ENCODE results near the gene RNF113A. TPM values are rescaled to one million over a fixed set of nuclear protein-coding genes. Genes with fewer than 3 reads are reported as not detected.
"Not testable (repeated sequence)": the region's sequence is repeated elsewhere in the genome, so short reads cannot be mapped to it uniquely, and the experiment has no call there.

The RNF113A gene
- total and polyA plus RNA-seq, 2 donors (not counting 3 experiments of a cell fraction or from before 2014, with no cell fraction given) = 9.4 to 11.7 TPM

GRCh38 chrX:119895843-119896326 lies 24.4 kb upstream of the RNF113A start, which contains the start of gene AKAP14:
Gene AKAP14, plus strand, starts transcription at chrX:119895893. Its CDS starts 7,331 bp downstream, at chrX:119903224.
- no peak for FAIRE-seq
- POLR2A ChIA-PET = no interaction called here

GRCh38 chrX:119891961-119892692 lies 20.6 kb upstream of the RNF113A start:
- H4K20me1 ChIP-seq (replicated peaks; ENCODE audit: control insufficient read depth, extremely low read depth, insufficient read depth, low read length); H3K9me3 ChIP-seq (replicated peaks; ENCODE audit: control insufficient read depth, insufficient read depth, low read length); H3K27me3 ChIP-seq (ENCODE audit: control insufficient read depth in 2 of 2, insufficient read depth in 2 of 2, low read length in 2 of 2); BruUV-seq (replicated peaks); H3K36me3 ChIP-seq (ENCODE audit: control insufficient read depth in 2 of 2, extremely low read depth in 1 of 2, insufficient read depth in 2 of 2, low read length in 2 of 2); H3K9ac ChIP-seq (replicated peaks; ENCODE audit: extremely low read depth, insufficient read depth, low read length); H3K9me1 ChIP-seq (replicated peaks; ENCODE audit: control insufficient read depth, extremely low read depth, insufficient read depth, low read length); H3K4me3 ChIP-seq (replicated peaks in 1 of 3; ENCODE audit: insufficient read depth in 1 of 3, low read depth in 1 of 3, low read length in 3 of 3); POLR2A ChIA-PET; dilution Hi-C loops (cut with MboI; ENCODE audit: extremely low pct_ligation_motif_present, low sequenced_read_pairs); H3K79me2 ChIP-seq (ENCODE audit: control insufficient read depth, insufficient read depth, low read length); intact Hi-C loops (cut with micrococcal nuclease); H3K4me1 ChIP-seq (ENCODE audit: control insufficient read depth, extremely low read depth, insufficient read depth, low read length); H2AFZ ChIP-seq (ENCODE audit: low read depth, low read length); H3K4me2 ChIP-seq (ENCODE audit: insufficient read depth, low read length); DNase-seq (ENCODE audit: low read depth, low spot score); H3K27ac ChIP-seq (ENCODE audit: insufficient read depth, low read depth, low read length); CTCF ChIA-PET: not testable (repeated sequence)
- FAIRE-seq = peak; percentile 73

More at GRCh38 chrX:119895843-119896326, 24.4 kb upstream of the RNF113A start, which contains the start of gene AKAP14:
- no peak for TF ChIP-seq MYC (IDR thresholded peaks at IDR 0.05; ENCODE audit: low read depth, low read length)
- TF ChIP-seq MAX (IDR thresholded peaks at IDR 0.05; ENCODE audit: insufficient read depth, insufficient read length) = no peak
- no peak for TF ChIP-seq POLR2A (IDR thresholded peaks at IDR 0.05; ENCODE audit: low read depth, low read length)
- TF ChIP-seq, protein P1, sequence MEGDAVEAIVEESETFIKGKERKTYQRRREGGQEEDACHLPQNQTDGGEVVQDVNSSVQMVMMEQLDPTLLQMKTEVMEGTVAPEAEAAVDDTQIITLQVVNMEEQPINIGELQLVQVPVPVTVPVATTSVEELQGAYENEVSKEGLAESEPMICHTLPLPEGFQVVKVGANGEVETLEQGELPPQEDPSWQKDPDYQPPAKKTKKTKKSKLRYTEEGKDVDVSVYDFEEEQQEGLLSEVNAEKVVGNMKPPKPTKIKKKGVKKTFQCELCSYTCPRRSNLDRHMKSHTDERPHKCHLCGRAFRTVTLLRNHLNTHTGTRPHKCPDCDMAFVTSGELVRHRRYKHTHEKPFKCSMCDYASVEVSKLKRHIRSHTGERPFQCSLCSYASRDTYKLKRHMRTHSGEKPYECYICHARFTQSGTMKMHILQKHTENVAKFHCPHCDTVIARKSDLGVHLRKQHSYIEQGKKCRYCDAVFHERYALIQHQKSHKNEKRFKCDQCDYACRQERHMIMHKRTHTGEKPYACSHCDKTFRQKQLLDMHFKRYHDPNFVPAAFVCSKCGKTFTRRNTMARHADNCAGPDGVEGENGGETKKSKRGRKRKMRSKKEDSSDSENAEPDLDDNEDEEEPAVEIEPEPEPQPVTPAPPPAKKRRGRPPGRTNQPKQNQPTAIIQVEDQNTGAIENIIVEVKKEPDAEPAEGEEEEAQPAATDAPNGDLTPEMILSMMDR (IDR thresholded peaks at IDR 0.05; ENCODE audit: extremely low read depth in 1 of 2, insufficient read depth in 1 of 2, low read depth in 1 of 2, low read length in 2 of 2) = no peak
- TF ChIP-seq FOS (IDR thresholded peaks at IDR 0.05; ENCODE audit: borderline replicate concordance, insufficient read depth, low read length) = no peak
- TF ChIP-seq GATA2 (IDR thresholded peaks at IDR 0.05; ENCODE audit: insufficient read depth, insufficient read length, low read depth, low read length) = no peak
- TF ChIP-seq EZH2 (IDR thresholded peaks at IDR 0.05; ENCODE audit: borderline replicate concordance, low read depth, low read length, severe bottlenecking) = no peak
- no peak for TF ChIP-seq JUN (IDR thresholded peaks at IDR 0.05; ENCODE audit: borderline replicate concordance, insufficient read depth, insufficient read length, low read depth)
- TF ChIP-seq POLR2AphosphoS5 (IDR thresholded peaks at IDR 0.05; ENCODE audit: insufficient read depth, low read depth, low read length) = no peak
- Histone ChIP-seq H4K20me1 (replicated peaks; ENCODE audit: control insufficient read depth, extremely low read depth, insufficient read depth, low read length) (no peaks in the 10 kb centered on the region), H3K4me3 (replicated peaks in 1 of 3; ENCODE audit: insufficient read depth in 1 of 3, low read depth in 1 of 3, low read length in 3 of 3) (no peak within 1 kb of the TSS), H3K79me2 (ENCODE audit: control insufficient read depth, insufficient read depth, low read length) (no peaks in the 10 kb centered on the region), H3K9ac (replicated peaks; ENCODE audit: extremely low read depth, insufficient read depth, low read length) (no peak within 1 kb of the TSS), H3K9me1 (replicated peaks; ENCODE audit: control insufficient read depth, extremely low read depth, insufficient read depth, low read length) (no peaks in the 10 kb centered on the region), H3K36me3 (ENCODE audit: control insufficient read depth in 2 of 2, extremely low read depth in 1 of 2, insufficient read depth in 2 of 2, low read length in 2 of 2) (no peaks in the 10 kb centered on the region), H3K4me1 (ENCODE audit: control insufficient read depth, extremely low read depth, insufficient read depth, low read length) (no peaks in the 10 kb centered on the region), H3K27me3 (ENCODE audit: control insufficient read depth in 2 of 2, insufficient read depth in 2 of 2, low read length in 2 of 2) (peaks cover 0 to 2% of the 10 kb centered on the region in 2 experiments), H3K4me2 (ENCODE audit: insufficient read depth, low read length) (no peak within 1 kb of the TSS), H3K27ac (ENCODE audit: insufficient read depth, low read depth, low read length) (no peak within 1 kb of the TSS), H3K9me3 (replicated peaks; ENCODE audit: control insufficient read depth, insufficient read depth, low read length) (no peaks in the 10 kb centered on the region), H2AFZ (ENCODE audit: low read depth, low read length) (no peak within 1 kb of the TSS)
- CTCF ChIA-PET = interaction anchor here (1.4 kb wide), 1 partner anchor 8 kb away, joined by 5 read pairs; no protein-coding TSS in a partner anchor
- no TSS peak for BruUV-seq (replicated peaks)
- no peak for DNase-seq (ENCODE audit: low read depth, low spot score)
- intact Hi-C loops (cut with micrococcal nuclease) (no loop called here), dilution Hi-C loops (cut with MboI; ENCODE audit: extremely low pct_ligation_motif_present, low sequenced_read_pairs) (no loop called here)
